H1 (cell line): ENCODE data around the gene WASL.

ENCODE experiments used
- CTCF ChIP-seq, 3 experiments: IDR thresholded peaks; 1 replicate in 2 of 3; 2 replicates in 1 of 3; pipeline versions ENCODE4 v1.5.1 to v1.6.1; 2011; ENCODE audit warnings: low read length in 3 of 3, mild to moderate bottlenecking in 3 of 3, inconsistent platforms in 2 of 3, low read depth in 1 of 3, moderate library complexity in 1 of 3; ENCODE audit not compliant: insufficient read depth in 1 of 3; ENCODE audit errors: control extremely low read depth in 1 of 3
- EP300 ChIP-seq, 2 experiments: IDR thresholded peaks; 1 replicate in 1 of 2; 2 replicates in 1 of 2; pipeline ENCODE4 v1.6.1; 2011 to 2012; ENCODE audit warnings: low read depth in 2 of 2, low read length in 2 of 2, mild to moderate bottlenecking in 2 of 2, borderline replicate concordance in 1 of 2, inconsistent platforms in 1 of 2, moderate library complexity in 1 of 2
- GABPA ChIP-seq: IDR thresholded peaks from 2 replicates; pipeline ENCODE4 v1.6.1; 2011; ENCODE audit warnings: mild to moderate bottlenecking, low read length, moderate library complexity, borderline replicate concordance; ENCODE audit not compliant: insufficient read depth
- HDAC6 ChIP-seq: IDR thresholded peaks from one replicate; pipeline ENCODE4 v1.7.1; 2012; ENCODE audit warnings: low read depth, mild to moderate bottlenecking, inconsistent platforms, low read length, moderate library complexity
- POLR2A ChIP-seq, 2 experiments: IDR thresholded peaks; 1 replicate in 1 of 2; 2 replicates in 1 of 2; pipeline ENCODE4 v1.6.1; 2011; ENCODE audit warnings: low read depth in 2 of 2, low read length in 2 of 2, mild to moderate bottlenecking in 2 of 2; ENCODE audit errors: control extremely low read depth in 1 of 2
- RXRA ChIP-seq: IDR thresholded peaks from 2 replicates; pipeline ENCODE4 v1.6.1; 2011; ENCODE audit warnings: low read depth, mild to moderate bottlenecking, low read length, moderate library complexity; ENCODE audit not compliant: insufficient read depth
- SIRT6 ChIP-seq: IDR thresholded peaks from one replicate; pipeline ENCODE4 v1.7.1; 2012; ENCODE audit warnings: low read length, inconsistent platforms
- SUZ12 ChIP-seq: fragments of 200-600 bp; sonication (generic); IDR thresholded peaks from 2 replicates; pipeline ENCODE4 v1.6.1; 2012; ENCODE audit warnings: mild to moderate bottlenecking, inconsistent platforms, low read length, moderate library complexity, mixed read lengths
- TAF1 ChIP-seq: IDR thresholded peaks from 2 replicates; pipeline ENCODE4 v1.6.1; 2011; ENCODE audit warnings: mild to moderate bottlenecking, low read depth, low read length
- TCF12 ChIP-seq: IDR thresholded peaks from 2 replicates; pipeline ENCODE4 v1.6.1; 2011; ENCODE audit warnings: low read depth, mild to moderate bottlenecking, low read length

GRCh38 chr7:123682690-123683089 lies 66.1 kb downstream of the WASL start:
- TF ChIP-seq TAF1 (no peak), CTCF (IDR thresholded peaks at IDR 0.05; ENCODE audit: control extremely low read depth in 1 of 3, insufficient read depth in 1 of 3, low read depth in 1 of 3, low read length in 3 of 3) (peak in 2 of 3 experiments; percentile 38 to 40; a peak in 2 of 4 replicates), RXRA (no peak), POLR2A (IDR thresholded peaks at IDR 0.05; ENCODE audit: control extremely low read depth in 1 of 2, low read depth in 2 of 2, low read length in 2 of 2) (no peak), SUZ12 (no peak), GABPA (no peak), TCF12 (no peak), EP300 (IDR thresholded peaks at IDR 0.05; ENCODE audit: borderline replicate concordance in 1 of 2, low read depth in 2 of 2, low read length in 2 of 2) (no peak), SIRT6 (no peak), HDAC6 (no peak)
